GM23338 (cell line): ENCODE measurements around the gene C2CD4B.

ENCODE experiments used
- CREB1 ChIP-seq: fragments of 250-450 bp; sonication (Bioruptor Pico); IDR thresholded peaks from 2 replicates; pipeline ENCODE4 v1.5.0; 2020; ENCODE audit warnings: low read depth, mild to moderate bottlenecking, moderate library complexity
- CTCF ChIP-seq, 2 experiments: fragments of 200-600 bp in 1 of 2; sonication (generic) in 1 of 2; conservative IDR thresholded peaks; 2 replicates each; pipeline versions ENCODE4 v1.5.1 to v1.6.1; 2016 to 2017; ENCODE audit warnings: antibody characterized with exemption in 2 of 2, low read depth in 2 of 2, mild to moderate bottlenecking in 2 of 2, moderate library complexity in 1 of 2
- ETS1 ChIP-seq: IDR thresholded peaks from 2 replicates; pipeline ENCODE4 v1.6.1; 2016; ENCODE audit warnings: antibody characterized with exemption
- EZH2 ChIP-seq: fragments of 200-600 bp; sonication (generic); IDR thresholded peaks from one replicate; pipeline ENCODE4 v1.8.0; 2017; ENCODE audit warnings: antibody characterized with exemption, mild to moderate bottlenecking, low read depth; ENCODE audit not compliant: unreplicated experiment
- EZH2phosphoT487 ChIP-seq: fragments of 200-600 bp; sonication (generic); IDR thresholded peaks from one replicate; pipeline ENCODE4 v1.8.1; 2018; ENCODE audit warnings: antibody characterized with exemption; ENCODE audit not compliant: unreplicated experiment
- JUNB ChIP-seq: IDR thresholded peaks from one replicate; pipeline ENCODE4 v1.6.1; 2016; ENCODE audit warnings: antibody characterized with exemption; ENCODE audit not compliant: unreplicated experiment
- NANOG ChIP-seq: IDR thresholded peaks from 2 replicates; pipeline ENCODE4 v1.6.1; 2016; ENCODE audit warnings: antibody characterized with exemption, borderline replicate concordance
- POLR2AphosphoS5 ChIP-seq: IDR thresholded peaks from 2 replicates; pipeline ENCODE4 v1.6.1; 2016; ENCODE audit warnings: antibody characterized with exemption, low read depth
- STAT1 ChIP-seq: IDR thresholded peaks from one replicate; pipeline ENCODE4 v1.6.1; 2016; ENCODE audit warnings: antibody characterized with exemption; ENCODE audit not compliant: unreplicated experiment
- ZNF331 ChIP-seq: fragments of 250-450 bp; sonication (Bioruptor Pico); IDR thresholded peaks from 2 replicates; pipeline ENCODE4 v1.5.0; 2020; ENCODE audit warnings: low read depth, mild to moderate bottlenecking, moderate library complexity
- TF ChIP-seq, protein P1 (sequence below): IDR thresholded peaks from one replicate; pipeline ENCODE4 v1.6.1; 2018; ENCODE audit warnings: antibody characterized with exemption; ENCODE audit not compliant: unreplicated experiment

DNA sequence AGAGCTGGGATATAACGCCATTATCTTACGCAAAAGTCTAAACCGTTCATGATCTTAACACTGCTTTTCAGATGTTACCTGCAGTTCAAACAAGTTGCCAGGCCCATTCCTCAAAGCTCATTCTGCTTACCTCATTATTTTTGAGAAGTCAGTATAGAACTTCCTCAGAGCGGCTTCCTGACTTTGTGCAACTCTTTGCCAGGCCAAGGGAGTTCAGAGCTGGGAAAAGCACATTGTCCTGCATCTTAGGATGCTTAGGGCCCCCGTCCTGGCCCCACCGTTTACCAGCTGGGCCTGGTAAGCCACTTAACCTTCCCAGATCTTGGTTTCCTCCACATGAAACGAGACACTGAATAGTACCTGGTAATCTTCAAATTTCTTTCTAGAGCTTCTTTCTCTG is 6.8 kb upstream of the C2CD4B start:
- TF ChIP-seq CTCF (conservative IDR thresholded peaks at IDR 0.05; ENCODE audit: low read depth in 2 of 2) = no peak
- TF ChIP-seq POLR2AphosphoS5 = no peak
- TF ChIP-seq EZH2 = no peak
- TF ChIP-seq, protein P1, sequence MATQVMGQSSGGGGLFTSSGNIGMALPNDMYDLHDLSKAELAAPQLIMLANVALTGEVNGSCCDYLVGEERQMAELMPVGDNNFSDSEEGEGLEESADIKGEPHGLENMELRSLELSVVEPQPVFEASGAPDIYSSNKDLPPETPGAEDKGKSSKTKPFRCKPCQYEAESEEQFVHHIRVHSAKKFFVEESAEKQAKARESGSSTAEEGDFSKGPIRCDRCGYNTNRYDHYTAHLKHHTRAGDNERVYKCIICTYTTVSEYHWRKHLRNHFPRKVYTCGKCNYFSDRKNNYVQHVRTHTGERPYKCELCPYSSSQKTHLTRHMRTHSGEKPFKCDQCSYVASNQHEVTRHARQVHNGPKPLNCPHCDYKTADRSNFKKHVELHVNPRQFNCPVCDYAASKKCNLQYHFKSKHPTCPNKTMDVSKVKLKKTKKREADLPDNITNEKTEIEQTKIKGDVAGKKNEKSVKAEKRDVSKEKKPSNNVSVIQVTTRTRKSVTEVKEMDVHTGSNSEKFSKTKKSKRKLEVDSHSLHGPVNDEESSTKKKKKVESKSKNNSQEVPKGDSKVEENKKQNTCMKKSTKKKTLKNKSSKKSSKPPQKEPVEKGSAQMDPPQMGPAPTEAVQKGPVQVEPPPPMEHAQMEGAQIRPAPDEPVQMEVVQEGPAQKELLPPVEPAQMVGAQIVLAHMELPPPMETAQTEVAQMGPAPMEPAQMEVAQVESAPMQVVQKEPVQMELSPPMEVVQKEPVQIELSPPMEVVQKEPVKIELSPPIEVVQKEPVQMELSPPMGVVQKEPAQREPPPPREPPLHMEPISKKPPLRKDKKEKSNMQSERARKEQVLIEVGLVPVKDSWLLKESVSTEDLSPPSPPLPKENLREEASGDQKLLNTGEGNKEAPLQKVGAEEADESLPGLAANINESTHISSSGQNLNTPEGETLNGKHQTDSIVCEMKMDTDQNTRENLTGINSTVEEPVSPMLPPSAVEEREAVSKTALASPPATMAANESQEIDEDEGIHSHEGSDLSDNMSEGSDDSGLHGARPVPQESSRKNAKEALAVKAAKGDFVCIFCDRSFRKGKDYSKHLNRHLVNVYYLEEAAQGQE = no peak
- no peak for TF ChIP-seq EZH2phosphoT487
- TF ChIP-seq JUNB = no peak
- TF ChIP-seq CREB1 (CRISPR knock-in tag) = no peak
- TF ChIP-seq NANOG = no peak
- TF ChIP-seq STAT1 = no peak
- no peak for TF ChIP-seq ZNF331 (CRISPR knock-in tag)
- TF ChIP-seq ETS1 = no peak
